K562 (cell line): ENCODE measurements around the gene MATN1.

Experiments used
- CTCF ChIP-seq, 3 experiments: IDR thresholded peaks in 2 of 3; conservative IDR thresholded peaks in 1 of 3; 2 replicates each; pipeline ENCODE4 v1.5.1; 2011 to 2012; ENCODE audit warnings: low read length in 3 of 3, mild to moderate bottlenecking in 3 of 3, control low read depth in 2 of 3, improper control_type of control experiment in 1 of 3, inconsistent platforms in 1 of 3, low read depth in 1 of 3, mixed read lengths in 1 of 3, moderate library complexity in 1 of 3; ENCODE audit not compliant: insufficient read depth in 2 of 3
- GTF2F1 ChIP-seq: IDR thresholded peaks from 2 replicates; pipeline ENCODE4 v1.6.1; 2011; ENCODE audit warnings: low read depth, low read length, improper control_type of control experiment
- REST ChIP-seq, 2 experiments: fragments of 450-650 bp; formaldehyde crosslinking in 1 of 2; IDR thresholded peaks; 2 replicates each; pipeline versions ENCODE4 v1.4.0 to v1.6.1; 2014 to 2020; ENCODE audit warnings: mild to moderate bottlenecking in 2 of 2, borderline replicate concordance in 1 of 2, low read depth in 1 of 2
- TBP ChIP-seq: optimal IDR thresholded peaks from 2 replicates; pipeline ENCODE3; 2011; ENCODE audit warnings: low read depth, low read length, improper control_type of control experiment
- THAP7 ChIP-seq: fragments of 250-450 bp; sonication (Bioruptor Pico); IDR thresholded peaks from 2 replicates; pipeline ENCODE4 v1.5.0; 2021
- ZNF184 ChIP-seq: sonication (generic); formaldehyde crosslinking; IDR thresholded peaks from 2 replicates; pipeline ENCODE4 v1.5.0; 2020; ENCODE audit warnings: missing genetic modification reagents
- ZNF217 ChIP-seq: sonication (generic); formaldehyde crosslinking; IDR thresholded peaks from 2 replicates; pipeline ENCODE4 v1.8.0; 2022; ENCODE audit warnings: mild to moderate bottlenecking, missing genetic modification reagents
- TF ChIP-seq, protein P1 (sequence below): fragments of 250-450 bp; sonication (Bioruptor Pico); IDR thresholded peaks from 2 replicates; pipeline ENCODE4 v1.8.0; 2021; ENCODE audit warnings: mild to moderate bottlenecking, moderate library complexity

GRCh38 chr1:30721341-30721793, 2.0 kb downstream of the MATN1 start:
- TF ChIP-seq TBP (no peak), ZNF184 (CRISPR knock-in tag) (no peak), REST (IDR thresholded peaks at IDR 0.05; ENCODE audit: borderline replicate concordance) (no peak), REST (CRISPR knock-in tag; IDR thresholded peaks at IDR 0.05; ENCODE audit: low read depth) (no peak), CTCF (IDR thresholded peaks at IDR 0.05 in 2 of 3, conservative IDR thresholded peaks at IDR 0.05 in 1 of 3; ENCODE audit: insufficient read depth in 2 of 3, low read depth in 1 of 3, low read length in 3 of 3) (no peak), GTF2F1 (no peak), ZNF217 (no peak), THAP7 (no peak)
- TF ChIP-seq, protein P1, sequence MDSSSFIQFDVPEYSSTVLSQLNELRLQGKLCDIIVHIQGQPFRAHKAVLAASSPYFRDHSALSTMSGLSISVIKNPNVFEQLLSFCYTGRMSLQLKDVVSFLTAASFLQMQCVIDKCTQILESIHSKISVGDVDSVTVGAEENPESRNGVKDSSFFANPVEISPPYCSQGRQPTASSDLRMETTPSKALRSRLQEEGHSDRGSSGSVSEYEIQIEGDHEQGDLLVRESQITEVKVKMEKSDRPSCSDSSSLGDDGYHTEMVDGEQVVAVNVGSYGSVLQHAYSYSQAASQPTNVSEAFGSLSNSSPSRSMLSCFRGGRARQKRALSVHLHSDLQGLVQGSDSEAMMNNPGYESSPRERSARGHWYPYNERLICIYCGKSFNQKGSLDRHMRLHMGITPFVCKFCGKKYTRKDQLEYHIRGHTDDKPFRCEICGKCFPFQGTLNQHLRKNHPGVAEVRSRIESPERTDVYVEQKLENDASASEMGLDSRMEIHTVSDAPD (CRISPR knock-in tag), result no peak
